SK-MEL-5 (cell line): Measurements from ENCODE around the gene SAMD10. TPM values are rescaled to one million over a fixed set of nuclear protein-coding genes. Genes with fewer than 3 reads are reported as not detected.
A peak's percentile ranks its signal among the peaks of the same experiment; 100 is the strongest.
"Not testable (repeated sequence)": the region's sequence is repeated elsewhere in the genome, so short reads cannot be mapped to it uniquely, and the experiment has no call there.

ENCODE experiments used
- DNase-seq: peaks from one replicate; pipeline ENCODE4 v3.0.0-alpha.2; 2016; ENCODE audit warnings: low read depth, low spot score
- in situ Hi-C: cut with HindIII; loops from 2 replicates; pipeline ENCODE4 v1.10.0; 2016; ENCODE audit warnings: low sequenced_read_pairs, high pct_unique_total_duplicates, low pct_unique_long_range_greater_than_20kb
- total RNA-seq: library from RNA; depleted of rRNA; stranded (reverse); fragments of >200 nt; shearing (Covaris generic); gene quantifications from 2 replicates; pipeline ENCODE4 v1.2.3, GENCODE V29; 2014

SAMD10 gene
- total RNA-seq, 1 experiment from 2014 or later, result not detected

DNA sequence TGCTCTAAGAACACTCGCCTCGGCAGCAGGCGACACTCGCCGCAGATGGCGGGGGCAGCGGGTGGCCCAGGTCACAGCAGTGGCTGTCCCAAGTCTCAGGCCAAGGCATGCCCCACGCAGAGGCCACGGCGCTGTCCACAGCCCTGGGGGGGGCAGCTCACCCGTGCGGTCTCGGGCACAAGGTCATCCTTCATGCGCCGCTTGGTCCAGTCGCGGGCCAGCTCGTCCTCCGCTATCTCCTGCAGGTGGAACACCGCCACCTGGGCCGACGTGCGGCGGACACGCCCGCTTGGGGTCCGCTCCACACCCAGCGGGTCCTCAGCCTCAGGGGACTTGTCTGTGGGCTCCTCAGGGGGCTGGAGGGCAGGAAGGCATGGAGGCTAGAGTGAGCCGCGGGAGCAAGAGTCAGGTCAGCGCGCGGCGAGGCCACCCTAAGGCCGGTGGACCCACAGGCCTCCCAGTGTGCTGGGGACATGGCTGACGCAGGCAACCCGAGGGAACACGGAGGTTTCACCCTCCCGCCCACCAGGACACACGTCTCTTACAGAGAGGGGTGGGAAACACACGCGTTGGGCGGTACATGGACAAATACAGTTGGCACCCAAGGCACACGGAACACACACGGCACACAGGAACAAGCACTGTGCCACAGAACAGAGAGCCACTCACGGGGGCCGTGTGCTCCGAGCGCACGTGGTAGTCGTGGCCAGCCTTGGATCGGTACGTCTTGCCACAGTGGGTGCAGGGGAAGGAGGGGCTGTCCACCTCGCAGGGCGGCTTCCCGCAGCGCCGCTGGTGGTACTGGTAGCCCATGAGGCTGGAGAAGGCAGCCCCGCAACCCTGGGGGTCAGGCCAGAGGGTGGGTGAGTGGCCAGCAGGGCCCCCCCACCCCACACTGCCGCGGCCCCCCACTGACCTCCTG lies 16.8 kb downstream of the SAMD10 start:
- in situ Hi-C loops, result no loop called here
- DNase-seq, result no peak

DNA sequence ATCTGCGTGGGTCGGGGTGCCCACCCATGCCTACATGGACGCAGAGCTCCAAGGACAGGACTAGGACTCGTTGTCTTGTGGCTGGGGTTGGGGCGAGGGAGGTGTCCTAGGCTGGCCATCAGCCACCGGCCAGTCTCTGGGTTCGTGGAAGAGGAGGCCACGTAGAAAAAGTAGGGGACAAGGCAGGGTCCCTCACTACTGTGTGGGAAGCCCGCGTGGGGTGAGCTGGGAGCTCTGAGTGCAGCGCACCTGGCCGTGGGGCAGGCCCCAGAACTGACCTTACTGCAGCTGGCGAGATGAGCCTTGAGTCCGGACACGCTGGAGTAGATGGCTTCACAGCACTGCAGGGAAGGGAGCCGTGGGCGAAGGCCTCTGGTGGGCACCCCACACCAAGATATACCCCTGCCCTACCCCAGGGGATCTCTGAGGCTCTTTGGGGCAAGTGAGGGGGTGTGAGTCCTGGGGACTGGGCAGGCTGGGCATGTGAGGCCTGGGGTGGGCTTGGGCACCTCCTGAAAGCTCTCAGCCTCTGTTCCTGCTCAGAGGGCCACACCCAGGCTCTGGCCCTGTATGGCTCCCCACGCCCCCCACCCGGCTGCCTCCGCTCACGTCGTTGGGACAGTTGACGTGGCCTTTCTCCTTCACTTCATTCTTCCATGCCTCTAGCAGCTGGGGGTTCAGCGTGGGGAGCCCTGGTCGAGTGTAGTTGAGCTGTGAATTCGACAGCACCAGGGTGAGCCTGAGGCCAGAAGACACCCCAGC lies 17.6 kb downstream of the SAMD10 start:
- in situ Hi-C loops, result no loop called here

DNA sequence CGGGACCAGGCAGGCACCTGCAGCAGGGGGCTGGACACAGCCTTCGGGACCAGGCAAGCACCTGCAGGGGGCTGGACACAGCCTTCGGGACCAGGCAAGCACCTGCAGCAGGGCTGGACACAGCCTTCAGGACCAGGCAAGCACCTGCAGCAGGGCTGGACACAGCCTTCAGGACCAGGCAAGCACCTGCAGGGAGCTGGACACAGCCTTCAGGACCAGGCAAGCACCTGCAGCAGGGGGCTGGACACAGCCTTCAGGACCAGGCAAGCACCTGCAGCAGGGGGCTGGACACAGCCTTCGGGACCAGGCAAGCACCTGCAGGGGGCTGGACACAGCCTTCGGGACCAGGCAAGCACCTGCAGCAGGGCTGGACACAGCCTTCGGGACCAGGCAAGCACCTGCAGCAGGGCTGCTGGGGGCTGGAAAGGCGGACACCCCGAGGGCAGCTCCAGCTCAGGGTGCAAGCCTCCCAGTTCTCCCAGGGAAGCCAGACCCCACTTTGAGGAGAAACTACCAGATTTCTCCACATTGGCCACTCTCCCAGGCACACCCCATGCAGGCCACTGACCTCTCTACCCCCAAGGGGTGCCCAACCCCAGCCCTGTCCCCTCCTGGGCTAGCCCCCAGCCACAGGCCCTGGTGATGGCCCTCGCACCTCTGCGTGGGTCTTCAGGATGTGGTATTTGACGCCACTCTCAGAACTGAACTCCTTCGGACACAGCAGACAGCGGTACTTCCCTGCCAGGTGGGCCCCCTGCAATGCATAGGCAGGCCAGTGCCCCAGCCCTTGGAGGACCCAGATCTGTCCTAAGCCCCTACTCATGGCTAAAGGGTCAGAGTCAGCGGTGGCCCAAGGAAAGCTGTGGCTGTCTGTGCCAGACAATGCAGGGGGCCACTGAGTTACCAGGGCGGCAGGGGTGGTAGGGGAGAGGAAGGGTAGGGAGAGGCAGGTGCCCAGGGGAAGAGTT lies 18.5 kb downstream of the SAMD10 start:
- in situ Hi-C loops, DNase-seq: not testable (repeated sequence)

More for the DNA sequence above, 17.6 kb downstream of the SAMD10 start:
- DNase-seq, result no peak

DNA sequence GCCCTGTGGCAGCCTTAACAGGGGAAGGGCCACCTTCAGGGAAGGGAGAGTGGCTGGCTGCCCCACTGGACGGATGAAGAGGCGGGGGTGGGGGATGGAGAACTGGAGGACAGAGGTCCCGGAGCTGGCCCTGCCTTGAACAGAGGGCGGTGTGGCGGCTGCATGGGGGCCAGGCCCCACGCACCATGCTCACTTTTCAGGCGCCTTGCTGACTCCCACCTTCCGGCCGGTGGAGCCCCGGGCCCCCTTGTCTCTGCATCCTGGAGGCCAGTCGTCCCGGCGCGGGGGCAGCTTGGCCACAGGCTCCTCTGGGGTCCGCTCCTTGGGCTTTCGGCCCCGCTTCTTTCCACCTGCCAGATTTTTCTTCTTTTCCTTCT lies 19.8 kb downstream of the SAMD10 start:
- DNase-seq, result no peak
- in situ Hi-C loops, result no loop called here

DNA sequence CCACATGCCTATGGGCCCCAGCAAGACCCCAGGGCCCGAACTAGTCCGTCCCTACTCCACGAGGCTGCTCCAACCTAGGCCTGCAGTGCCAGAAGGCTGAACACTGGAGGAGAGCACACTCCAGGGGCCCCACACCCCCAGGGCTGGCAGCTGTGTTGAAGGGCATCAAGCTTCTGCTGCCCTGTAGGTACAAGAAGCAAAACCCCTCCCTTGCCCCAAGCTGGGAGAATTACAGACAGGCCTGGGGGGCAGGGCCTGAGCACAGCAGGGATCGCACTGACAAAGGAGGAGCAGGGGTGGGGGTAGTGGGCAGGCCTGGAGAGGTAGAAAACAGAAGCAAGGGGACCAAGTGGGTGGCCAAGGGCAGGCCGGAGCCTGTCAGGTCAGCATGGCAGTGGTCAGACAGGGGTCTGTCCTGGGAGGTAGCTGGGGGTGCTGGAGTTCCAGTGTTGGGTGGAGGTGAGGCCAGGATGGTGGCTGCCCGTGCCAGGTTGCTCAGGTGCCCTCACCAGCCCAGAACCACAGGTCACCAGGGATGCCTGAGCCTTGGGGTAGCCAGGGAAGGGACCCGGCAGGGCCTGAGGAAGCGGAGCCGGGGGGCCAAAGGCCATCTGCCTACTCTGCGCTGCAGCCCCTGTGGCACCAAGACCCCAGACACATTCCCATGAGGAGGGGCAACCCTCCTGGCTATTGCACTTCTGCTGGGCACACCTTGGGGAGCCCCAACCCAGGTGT lies 20.3 kb downstream of the SAMD10 start:
- DNase-seq, result no peak
- in situ Hi-C loops, result no loop called here

DNA sequence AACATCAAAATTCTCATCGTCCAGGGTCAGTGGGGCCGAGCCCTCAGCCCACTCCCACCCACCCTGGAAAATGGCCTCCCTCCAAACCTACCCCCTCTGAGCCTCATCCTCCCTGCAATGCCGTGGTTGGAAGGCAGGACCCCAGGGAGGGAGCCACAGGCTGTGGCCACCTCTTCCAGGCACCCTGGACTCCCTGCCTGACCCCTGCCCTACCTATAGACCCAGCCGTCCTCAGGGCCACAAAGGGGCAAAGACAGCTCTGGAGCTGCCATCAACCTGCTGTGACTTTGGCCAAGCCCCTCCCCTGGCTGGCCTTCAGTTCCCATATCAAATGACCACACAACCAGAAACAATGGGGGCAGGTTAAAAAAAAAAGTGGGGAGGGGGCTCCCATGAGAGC lies 21.0 kb downstream of the SAMD10 start:
- in situ Hi-C loops, result no loop called here
- DNase-seq, result no peak

DNA sequence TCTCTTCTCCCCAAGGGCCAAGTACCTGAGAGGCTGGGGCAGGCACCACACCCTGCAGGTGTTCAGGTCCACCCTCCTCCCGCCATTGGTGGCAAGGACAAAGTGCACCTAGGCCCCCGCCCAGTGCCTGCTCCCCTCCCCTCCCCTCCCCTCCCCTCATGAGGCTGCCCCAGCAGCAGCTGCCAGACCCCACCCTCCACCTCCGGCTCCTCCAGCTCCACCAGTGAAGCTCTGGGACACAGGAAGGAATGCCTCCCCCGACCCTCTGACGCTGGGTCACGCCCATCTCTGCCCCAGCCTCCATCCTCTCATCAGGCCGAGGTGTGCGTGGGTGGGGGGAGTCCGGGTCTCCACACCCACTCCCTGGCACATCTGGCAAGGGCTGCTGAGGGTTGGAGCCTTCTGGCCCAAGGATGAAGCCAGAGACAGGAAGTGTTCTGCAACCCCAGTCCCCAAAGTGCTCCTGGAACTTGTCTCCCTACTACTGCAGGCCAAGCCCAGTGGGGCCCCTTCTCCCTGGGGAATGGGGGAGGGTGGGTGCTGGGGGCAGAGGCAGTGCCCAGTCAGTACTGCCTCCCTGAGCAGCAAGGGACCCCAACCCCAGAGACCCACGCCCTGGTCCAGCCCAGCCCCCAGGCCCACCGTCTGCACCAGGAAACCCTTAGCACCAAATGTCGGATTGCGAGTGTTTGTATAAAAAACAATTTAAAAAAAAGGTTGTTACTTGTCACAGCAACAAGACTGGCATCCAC lies 21.6 kb downstream of the SAMD10 start:
- in situ Hi-C loops, result no loop called here
- DNase-seq, result no peak

DNA sequence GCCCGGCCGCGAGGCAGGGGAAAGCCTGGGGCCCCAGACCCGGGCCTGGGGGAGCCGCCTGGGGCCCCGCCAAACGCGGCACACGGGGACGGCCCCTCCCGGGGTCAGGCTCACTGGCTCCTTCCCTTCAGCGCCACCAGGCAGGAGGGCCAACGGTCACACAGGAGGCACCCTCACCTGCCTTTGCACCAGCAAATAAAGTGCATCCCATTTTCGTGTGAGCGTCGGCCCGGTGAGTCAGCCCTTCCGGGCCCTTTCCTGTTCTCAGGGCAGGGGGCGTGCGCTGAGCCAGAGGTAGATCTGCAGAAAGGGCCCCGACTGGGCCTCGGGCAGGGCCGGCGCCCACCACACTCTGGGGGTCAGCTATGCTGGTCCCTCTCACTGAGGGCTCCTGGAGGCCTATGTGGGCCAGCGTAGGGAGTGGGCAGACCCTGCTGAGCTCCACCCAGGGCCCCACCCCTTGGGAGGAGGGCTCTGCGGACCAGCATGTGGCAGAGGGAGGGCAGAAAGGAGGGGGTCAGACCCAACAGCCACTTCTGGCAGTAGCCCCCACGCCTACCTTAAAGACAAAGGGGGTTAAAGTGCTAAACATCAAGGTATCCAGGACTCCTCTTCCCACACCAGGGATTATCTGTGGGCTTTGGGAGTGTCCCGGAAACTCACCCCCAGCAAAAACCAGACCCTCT lies 22.3 kb downstream of the SAMD10 start:
- in situ Hi-C loops, result no loop called here
- DNase-seq, result peak; percentile 85

DNA sequence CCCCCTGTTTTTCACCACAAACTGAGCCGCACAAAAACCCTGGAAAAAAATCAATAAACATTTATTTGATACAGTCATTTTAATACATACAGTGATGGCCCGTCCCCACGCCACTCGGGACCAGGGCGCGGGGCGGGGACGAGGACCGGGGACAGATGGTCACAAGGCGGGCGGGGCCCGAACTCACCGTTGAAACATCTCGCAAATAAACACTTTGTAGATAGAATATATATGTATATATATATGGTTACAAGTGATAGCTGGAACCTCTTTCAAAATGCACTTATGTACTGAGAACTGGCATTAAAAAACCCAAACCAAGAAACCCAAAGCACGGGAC lies 22.8 kb downstream of the SAMD10 start:
- DNase-seq, result no peak
- in situ Hi-C loops, result no loop called here

DNA sequence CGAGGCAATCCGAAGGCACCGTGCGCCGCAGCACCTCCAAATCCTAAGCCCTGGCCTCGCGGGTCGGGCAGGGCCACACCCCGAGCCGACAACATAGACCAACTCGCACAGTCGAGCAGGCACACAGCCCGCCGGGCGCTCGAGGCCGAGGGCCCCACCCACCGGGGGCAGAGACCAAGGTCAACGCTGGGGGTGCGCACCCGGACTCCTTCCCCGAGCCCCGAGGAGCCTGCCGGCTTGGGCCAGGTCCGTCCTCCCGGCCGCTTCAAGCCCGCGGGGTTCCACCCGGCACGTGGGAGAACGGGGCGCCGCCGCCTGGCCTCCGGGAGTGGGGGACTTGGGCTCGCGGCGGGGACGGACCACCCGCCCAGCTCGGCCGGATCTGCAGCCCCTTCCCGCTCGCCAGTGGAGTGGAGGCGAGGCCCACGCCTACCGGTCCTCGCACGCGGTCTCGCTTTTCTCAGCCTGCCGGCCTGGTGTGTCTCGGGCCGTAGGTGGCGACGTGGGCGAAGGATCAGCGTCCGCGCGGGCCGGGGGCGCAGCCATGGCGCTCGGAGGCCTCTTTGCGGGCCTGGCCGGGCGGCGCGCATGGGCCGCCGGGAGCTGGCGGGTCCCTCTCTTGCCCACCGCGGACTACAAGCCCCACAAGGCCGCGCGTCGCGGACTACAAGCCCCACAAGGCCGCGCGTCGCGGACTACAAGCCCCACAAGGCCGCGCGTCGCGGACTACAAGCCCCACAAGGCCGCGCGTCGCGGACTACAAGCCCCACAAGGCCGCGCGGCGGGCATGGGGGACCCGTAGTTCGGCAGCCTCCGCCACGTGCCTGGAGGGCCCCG lies 23.4 kb downstream of the SAMD10 start, which contains the start of gene UCKL1:
Gene UCKL1, minus strand, starts transcription at position 590 of the 837 bp plus-strand sequence. Its CDS starts 44 bp downstream, at position 546.
- in situ Hi-C loops, result no loop called here
- DNase-seq, result peak; percentile 81

DNA sequence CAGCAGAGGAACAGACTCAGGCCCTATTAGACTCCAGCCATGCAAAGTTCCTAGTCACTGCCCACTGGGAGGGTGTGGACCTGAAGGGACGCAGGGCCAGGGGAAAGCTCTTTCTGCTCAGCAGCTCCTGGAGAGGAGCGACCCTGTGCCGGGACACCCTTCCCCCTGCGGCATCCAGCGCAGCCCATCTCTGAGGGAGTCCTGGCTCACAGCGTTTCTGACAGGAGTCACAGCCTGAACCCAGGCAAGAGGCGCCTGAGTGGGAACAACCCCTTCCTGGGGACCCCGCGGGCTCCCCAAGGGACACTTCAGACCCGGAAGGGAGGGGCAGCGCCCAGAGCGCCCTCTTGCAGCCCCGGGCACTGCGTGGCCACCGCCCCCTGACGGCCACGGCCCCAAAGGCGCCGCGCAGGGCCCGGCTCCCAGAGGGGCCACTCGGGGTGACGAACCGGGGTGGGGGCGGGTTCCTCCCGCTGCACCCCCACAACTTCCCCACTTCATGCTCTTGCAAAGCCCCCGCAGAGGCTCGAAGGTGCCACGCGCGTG lies 24.1 kb downstream of the SAMD10 start:
- in situ Hi-C loops, result no loop called here
- peak; percentile 40 for DNase-seq

DNA sequence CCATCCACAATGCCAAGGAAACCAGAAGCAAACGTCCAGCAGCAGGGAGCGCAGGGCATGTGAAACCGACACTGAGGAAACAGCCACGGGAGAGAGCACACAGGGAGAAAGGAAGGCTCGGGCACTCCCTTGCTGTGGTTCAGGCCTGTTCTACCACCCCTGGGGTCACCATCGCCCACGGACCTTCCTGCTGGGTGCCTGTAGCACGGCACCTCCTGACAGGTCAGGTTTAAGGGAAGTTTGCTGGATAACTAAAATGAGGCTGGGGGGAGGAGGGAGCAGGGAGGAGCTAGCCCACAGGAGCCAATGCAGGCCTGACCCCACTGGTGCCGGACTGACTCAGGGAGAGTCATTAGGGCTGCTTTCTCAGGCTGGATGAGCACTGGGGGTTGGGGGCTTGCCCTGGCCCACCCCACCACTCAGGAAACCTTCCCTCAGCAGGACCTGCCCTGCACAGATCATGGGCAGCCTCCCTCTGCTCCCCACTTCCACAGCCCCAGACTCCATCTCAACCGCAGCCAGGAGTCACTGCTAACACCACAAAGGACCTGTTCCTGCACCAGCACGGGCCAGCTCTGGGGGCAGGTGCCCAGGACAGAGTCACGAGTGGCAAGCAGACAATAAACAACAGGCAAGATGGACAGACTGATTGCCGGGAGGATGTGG lies 25.5 kb downstream of the SAMD10 start:
- in situ Hi-C loops, result no loop called here
- DNase-seq, result no peak

DNA sequence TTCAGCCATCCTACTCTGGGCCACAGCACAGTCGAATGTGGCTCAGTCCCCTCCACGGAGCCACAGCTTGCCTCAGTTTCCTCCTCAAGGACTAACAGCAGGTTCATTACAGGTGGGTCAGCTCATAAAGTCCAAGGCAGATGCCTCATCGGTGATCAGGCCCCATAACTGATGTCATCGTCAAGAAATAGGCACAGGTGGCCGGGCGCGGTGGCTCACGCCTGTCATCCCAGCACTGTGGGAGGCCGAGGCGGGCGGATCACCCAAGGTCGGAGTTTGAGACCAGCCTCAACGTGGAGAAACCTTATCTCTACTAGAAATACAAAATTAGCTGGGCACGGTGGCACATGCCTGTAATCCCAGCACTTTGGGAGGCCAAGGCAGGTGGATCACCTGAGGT lies 26.7 kb downstream of the SAMD10 start:
- no peak for DNase-seq
- in situ Hi-C loops, result no loop called here

DNA sequence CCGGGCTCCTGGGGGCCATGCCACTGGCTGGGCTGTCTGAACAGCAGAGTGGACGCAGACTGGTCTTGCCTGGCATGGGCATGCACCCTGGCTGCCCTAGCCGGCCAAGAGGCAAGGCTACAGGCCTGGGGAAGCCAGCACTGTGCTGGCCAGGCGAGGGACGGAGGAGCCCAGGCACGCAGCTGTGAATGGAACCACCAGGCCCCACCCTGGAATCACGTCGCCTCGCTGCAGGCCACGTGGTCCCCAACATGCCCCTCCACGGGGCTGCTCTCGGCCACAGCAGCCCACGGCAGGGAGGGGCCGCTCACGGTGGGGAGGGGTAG lies 27.3 kb downstream of the SAMD10 start:
- DNase-seq, result no peak
- in situ Hi-C loops, result no loop called here
